Amniotic stem cell (primary cell): ENCODE measurements around the gene ZNF77.
"Not testable (repeated sequence)": the region's sequence is repeated elsewhere in the genome, so short reads cannot be mapped to it uniquely, and the experiment has no call there.

ENCODE experiments used
- DNase-seq: peaks from one replicate; lab custom pipeline; 2025; lab: John Stamatoyannopoulos, UW

Gene ZNF77

DNA sequence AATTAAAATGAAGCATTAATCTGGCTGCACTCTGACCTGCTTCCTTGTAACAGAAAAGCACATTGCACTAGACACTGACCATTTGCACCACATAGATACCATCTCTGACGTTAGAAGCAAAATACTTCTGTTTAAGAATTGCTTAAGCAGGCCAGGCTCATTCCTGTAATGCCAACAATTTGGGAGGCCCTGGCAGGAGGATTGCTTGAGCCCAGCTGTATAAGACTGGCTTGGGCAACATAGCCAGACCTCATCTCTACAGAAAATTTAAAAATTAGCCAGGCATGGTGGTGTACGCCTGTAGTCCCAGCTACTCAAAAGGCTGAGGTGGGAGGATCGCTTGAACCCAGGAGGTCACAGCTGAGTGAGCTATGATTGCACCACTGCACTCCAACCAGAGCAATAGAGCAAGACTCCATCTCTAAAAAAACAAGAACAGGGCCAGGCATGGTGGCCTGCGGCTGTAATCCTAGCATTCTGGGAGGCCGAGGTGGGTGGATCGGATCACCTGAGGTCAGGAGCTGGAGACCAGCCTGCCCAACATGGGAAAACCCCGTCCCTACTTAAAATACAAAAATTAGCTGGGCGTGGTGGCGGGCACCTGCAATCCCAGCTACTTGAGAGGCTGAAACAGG, 25.5 kb upstream of the ZNF77 start:
- no peak for DNase-seq

- no peak for DNase-seq
Measured at GRCh38 chr19:2969104-2969504, 24.3 kb upstream of the ZNF77 start.

DNA sequence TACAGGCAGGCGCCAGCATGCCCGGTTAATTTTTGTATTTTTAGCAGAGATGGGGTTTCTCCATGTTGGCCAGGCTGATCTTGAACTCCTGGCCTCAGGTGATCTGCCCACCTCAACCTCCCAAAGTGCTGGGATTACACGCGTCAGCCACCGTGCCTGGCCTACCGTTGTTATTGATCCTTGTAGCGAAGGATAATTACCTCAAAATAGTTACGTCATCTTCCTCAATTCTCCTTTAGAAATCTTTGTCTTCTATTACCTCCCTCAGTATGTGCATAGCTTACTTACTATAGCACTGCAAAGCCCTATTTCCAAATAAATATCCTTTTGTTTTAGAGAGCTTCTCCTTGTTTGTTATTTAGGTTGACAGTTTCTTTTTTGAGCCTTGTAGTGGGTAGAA, 23.2 kb upstream of the ZNF77 start:
- DNase-seq: no peak

- DNase-seq: no peak
Measured at GRCh38 chr19:2964874-2965273, 20.1 kb upstream of the ZNF77 start.

GRCh38 chr19:2963631-2964030, 18.9 kb upstream of the ZNF77 start:
- DNase-seq: not testable (repeated sequence)

- no peak for DNase-seq
Measured at GRCh38 chr19:2963122-2963521, 18.4 kb upstream of the ZNF77 start.

- peak; percentile 62 for DNase-seq
Measured at GRCh38 chr19:2962018-2962670, 17.4 kb upstream of the ZNF77 start.

GRCh38 chr19:2960120-2960519, 15.3 kb upstream of the ZNF77 start:
- no peak for DNase-seq

GRCh38 chr19:2957160-2957559, 12.4 kb upstream of the ZNF77 start:
- DNase-seq: no peak

DNA sequence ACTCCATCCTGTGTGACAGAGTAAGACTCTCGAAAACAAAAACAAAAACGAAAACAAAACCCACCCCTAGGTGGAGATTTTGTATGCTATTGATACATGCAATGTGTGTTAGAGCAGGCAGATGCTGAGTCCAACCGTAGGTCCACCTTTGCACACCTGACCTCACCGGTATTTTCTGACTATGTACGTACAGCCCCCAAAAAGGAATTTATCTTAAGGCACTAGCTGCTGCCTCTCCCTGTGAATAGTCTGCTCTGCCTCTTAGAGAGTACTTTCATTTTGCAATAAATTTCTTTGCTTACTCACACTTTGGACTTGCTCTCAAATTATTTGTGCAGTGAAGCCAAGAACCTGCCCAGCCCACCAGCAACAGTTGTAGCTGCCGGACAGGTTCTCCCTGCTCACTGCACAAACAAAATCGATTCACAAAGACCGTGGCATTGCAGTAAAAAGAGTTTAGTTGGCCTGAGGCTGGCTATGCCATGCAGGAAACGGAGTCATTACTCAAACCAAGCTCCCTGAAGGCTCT, 8.2 kb upstream of the ZNF77 start:
- no peak for DNase-seq

DNA sequence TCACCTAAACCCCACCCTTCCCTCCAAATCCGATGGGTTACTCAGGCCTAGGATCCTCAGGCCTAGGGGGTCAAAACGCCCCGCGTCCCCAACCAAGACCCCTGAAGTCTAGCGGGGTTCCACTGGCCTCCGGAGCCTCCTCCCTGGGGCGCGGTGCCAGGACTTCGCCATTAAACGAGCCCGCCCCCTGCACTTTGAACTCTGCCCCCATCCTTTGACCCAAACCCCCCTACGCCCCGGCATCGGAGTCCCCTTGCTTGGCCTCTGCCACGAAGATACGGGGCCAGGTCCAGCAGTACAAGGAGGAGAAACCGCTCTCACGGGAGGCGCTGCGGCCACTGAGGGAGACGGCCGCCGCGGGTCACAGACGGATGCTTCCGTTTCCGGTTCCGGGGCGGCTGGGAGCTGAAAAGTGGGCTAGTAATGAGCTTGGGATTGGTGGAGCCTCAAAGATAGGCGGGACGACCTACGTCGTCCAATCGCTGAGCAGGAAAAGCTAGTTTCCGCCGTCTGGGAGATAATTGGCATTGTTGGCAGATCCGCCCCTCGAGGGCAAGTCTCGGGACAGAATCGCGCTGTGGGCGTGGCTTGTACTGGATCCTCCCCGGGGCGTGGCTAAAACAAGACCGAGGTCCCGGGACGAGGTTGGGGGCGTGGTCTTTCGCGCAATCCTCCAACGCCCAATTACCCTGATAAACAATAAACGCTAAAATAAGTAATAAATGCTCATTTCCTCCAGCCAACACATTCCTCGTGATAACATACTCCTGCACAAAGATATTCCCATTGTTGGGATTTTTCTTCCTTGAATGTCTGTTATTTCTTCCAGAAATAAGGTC, 5.7 kb upstream of the ZNF77 start:
- peak; percentile 99 for DNase-seq

- DNase-seq: no peak
Measured at GRCh38 chr19:2949939-2950285, 5.1 kb upstream of the ZNF77 start.

DNA sequence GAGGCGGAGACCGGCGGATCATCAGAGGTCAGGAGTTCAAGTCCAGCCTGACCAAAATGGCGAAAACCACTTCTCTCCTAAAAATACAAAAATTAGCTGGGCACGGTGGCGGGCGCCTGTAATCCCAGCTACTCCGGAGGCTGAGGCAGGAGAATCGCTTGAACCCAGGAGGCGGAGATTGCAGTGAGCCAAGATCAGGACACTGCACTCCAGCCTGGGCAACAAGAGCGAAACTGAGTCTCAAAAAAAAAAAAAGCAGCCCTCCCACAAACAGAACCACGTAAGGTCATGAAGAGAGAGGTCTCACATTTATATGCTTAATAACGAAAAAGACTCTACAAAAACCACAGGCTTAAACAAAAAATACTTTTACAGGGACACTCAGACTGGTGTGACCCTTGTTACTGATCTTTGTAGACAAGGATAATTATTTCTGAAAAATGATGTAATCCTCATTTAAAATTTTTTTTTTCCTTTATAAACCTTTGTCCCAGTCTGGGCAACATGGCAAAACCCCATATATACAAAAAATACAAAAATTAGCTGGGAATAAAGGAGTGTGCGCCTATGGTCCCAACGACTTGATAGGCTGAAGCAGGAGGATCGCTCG, 909 bp upstream of the ZNF77 start:
- no peak for DNase-seq

GRCh38 chr19:2944403-2944774, 382 bp downstream of the ZNF77 start:
- no peak for DNase-seq

DNA sequence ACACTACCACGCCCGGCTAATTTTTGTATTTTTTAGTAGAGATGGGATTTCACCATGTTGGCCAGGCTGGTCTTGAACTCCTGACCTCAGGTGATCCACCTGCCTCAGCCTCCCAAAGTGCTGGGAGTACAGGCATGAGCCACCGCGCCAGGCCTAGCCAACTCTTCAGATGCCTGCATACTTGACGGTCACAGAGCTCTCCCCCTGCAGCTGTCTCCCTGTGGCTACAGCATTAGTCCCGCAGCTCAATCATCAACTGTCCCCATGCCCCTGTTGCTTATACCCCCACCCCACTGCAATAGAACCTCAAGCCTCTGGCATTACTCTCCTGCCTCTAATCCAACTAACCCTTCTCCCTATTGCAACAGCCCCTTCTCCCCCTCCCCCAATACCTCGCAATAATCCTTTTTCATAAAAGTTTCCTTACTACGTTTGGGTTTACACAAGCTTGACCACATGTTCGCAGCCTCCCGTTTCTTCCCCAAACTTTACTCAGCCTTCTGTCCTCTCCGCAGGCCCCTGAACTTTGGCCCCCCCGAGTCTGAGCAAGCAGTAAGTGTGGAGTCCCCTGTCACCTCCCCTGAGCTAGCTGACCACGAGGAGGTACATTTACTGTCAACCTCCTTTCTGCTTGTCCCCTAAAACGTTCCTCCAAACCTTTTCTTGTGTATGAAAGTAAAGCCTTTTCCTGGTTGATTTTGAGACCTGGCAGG, 1.7 kb downstream of the ZNF77 start:
- DNase-seq: no peak

- DNase-seq: not testable (repeated sequence)
Measured at GRCh38 chr19:2935863-2936262, 8.9 kb downstream of the ZNF77 start.

DNA sequence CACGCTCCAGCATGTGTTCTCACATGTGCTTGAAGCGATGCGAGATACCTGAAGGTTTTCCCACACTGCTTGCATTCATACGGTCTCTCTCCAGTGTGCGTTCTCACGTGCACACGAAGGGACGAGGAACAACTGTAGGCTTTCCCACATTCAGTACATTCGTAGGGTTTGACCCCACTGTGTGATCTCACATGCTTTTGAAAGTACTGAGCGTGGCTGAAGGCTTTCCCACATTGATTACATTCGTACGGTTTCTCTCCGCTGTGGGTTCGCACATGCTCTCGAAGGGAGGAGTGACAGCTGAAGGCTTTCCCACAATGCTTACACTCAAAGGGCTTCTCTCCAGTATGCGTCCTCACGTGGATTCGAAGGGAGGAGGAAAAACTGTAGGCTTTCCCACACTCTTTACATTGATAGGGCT, 11.3 kb downstream of the ZNF77 start:
- no peak for DNase-seq

DNA sequence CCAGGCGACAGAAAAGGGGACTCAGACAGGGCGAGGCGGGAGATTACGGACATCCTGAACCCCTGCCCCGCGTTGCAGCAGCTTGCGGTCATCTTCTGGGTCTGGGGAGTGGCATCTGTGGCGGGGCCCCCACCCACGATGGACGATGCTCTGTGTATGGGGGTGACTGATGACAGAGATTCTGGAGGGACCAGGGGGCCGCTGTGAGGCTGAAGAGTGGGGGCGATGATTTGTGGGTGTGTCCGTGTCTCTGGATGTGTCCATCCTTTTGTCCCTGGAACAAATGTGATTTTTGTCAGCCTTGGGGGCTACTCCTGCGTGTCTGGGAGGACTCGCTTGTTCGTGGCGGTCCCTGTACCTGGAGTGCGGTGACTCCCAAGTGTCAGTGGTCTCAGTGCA, 17.7 kb downstream of the ZNF77 start:
- no peak for DNase-seq

DNA sequence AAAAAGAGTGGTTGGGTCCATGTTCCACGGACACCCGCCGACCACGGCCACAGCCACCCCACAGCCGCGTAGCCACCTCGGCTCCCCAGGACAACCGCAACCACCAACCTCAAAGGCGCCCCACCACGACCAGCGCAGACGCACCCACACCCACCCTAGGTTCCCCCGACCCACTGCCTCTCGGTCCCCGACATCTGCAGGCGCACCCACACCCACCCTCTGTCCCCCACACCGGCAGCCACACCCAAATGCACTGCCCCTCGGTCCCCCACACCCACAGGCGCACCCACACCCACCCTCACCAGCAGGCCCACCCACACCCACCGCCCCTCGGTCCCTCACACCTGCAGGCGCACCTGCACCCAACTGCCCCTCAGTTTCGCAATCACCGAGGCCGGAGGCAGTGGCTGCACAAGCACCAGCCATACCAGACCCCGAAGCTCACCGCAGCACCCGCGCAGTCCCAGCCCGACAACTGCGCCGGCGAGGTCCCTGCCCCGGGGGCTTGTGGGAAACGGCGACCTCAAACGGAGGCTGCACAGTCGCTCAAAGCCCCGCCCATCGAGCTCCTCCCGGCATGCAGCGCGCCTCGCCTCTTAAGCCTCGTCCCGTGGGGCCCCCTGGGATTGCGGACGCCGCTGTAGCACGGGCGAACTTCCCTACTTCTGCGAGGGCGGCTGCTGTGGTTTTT, 18.3 kb downstream of the ZNF77 start:
- DNase-seq: no peak

GRCh38 chr19:2923510-2923909, 21.3 kb downstream of the ZNF77 start:
- no peak for DNase-seq

DNA sequence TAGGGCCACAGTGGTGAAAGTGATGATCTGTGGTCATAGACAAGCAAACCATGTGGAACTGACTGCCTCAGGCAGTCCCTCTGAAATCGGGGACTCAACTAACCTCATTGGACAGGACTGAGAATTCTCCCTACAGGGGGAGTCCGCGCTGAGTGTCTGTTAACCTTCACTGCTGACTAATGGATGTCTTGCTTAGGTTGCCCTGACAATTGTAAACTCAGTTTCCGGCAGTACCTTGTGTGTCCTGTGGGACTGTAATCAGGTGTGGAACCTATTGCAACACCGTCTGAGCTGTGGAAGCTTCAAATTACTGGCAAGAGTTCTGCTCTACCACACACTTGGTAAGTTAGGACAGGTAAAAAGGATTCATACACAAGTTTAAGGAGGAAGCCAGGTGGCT, 21.8 kb downstream of the ZNF77 start:
- no peak for DNase-seq
